GM18909 (cell line): ENCODE results near the gene TCHP.
"Not testable (repeated sequence)": the region's sequence is repeated elsewhere in the genome, so short reads cannot be mapped to it uniquely, and the experiment has no call there.

ENCODE experiments used
- ATAC-seq: cut with Tn5 transposase; IDR thresholded peaks from one replicate; pipeline ENCODE4 v1.9.1; 2021; ENCODE audit warnings: mild to moderate bottlenecking; ENCODE audit not compliant: unreplicated experiment, poor library complexity

The TCHP gene

DNA sequence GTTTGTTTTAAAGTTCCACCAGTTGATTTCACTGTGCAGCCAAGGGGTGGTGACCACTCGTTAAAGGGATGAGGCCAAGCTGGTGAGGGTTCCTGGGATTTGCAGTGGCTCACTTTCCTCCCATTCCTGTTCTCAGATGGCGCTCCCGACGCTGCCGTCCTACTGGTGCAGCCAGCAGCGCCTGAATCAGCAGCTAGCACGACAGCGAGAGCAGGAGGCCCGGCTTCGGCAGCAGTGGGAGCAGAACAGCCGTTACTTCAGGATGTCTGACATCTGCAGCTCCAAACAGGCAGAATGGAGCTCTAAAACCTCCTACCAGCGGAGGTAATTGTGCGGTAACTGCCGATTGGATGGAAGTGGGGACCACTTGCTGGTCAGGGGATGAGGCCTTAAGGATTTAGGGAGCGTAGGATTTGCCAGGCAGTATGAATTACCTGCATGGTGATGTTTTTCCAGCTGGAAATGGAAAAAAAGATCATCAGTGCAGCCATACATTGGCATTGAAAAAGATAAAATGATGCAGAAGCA is 2.9 kb downstream of the TCHP start:
- no peak for ATAC-seq

- ATAC-seq = no peak
These were observed 5.2 kb downstream of the TCHP start for GRCh38 chr12:109905301-109905700.

DNA sequence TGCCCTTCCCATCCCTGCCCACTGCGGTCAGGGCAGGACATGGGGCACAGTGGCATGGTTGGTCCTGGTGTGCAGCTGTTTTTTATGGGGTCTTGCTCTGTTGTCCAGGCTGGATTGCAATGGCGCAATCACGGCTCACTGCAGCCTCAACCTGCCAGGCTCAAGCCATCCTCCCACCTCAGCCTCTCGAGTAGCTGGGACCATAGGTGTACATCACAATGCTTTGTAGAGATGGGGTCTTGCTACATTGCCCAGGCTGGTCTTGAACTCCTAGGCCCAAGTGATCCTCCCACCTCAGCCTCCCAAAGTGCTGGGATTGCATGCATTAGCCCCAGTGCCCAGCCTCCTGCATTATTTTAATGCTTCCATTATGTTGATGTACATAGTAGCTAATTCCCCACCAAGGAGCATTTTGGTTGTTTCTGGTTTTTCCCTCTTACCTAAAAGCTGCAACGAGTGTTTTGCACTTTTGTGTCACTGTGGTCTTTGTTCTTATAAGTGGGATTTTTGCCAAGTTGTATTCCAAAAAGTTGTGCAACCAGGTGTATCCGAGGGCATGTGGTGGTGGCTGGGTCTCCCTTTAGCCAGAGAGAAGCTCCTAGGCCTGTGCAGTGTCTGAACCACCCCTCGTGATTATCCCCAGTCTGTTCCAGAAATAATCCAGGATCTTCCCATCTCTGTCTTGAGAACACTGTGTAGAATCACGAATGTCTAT is 10.3 kb downstream of the TCHP start:
- ATAC-seq = no peak

- no peak for ATAC-seq
These were observed 10.9 kb downstream of the TCHP start for GRCh38 chr12:109910969-109911348.

GRCh38 chr12:109912855-109913321 is 12.8 kb downstream of the TCHP start:
- no peak for ATAC-seq

- no peak for ATAC-seq
These were observed 14.4 kb downstream of the TCHP start for GRCh38 chr12:109914461-109914860.

GRCh38 chr12:109915171-109916040 is 15.3 kb downstream of the TCHP start:
- ATAC-seq = no peak

DNA sequence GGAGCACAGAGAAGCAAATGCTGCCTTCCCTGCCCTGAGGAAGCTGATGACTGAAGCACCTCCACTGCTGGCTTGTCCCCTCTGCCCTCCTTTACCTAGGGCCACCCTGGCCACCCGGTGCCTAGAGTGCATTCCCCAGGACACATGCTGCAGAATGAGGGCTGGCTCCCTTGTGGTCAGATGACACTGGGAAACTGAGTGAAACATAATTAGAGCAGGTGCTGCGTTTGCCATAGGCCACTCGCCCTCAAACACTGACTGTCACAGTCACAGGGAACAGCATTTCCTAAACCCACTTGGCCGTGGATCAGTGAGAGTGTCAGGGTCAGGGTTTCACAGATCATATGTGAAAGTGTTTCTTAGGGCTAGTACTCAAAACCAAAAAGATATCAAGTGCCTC is 16.0 kb downstream of the TCHP start:
- no peak for ATAC-seq

DNA sequence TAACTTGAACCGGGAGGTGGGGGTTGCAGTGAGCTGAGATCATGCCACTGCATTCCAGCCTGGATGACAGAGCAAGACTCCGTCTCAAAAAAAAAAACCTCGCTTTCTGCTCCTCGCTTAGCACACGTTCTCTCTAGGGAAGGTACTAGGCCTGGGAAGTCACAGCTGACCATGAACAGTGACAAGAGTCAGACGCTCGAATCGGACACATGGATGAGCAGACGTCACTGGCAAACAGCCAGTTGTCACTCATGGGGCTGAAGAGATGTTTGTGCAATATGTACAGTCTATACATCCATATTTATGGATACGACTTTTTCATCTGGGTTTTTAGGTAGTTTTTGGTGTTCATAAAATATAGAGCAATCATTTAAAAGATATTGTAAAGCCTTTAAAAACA is 19.4 kb downstream of the TCHP start:
- ATAC-seq = no peak

GRCh38 chr12:109920261-109920780 is 20.2 kb downstream of the TCHP start:
- ATAC-seq = no peak

DNA sequence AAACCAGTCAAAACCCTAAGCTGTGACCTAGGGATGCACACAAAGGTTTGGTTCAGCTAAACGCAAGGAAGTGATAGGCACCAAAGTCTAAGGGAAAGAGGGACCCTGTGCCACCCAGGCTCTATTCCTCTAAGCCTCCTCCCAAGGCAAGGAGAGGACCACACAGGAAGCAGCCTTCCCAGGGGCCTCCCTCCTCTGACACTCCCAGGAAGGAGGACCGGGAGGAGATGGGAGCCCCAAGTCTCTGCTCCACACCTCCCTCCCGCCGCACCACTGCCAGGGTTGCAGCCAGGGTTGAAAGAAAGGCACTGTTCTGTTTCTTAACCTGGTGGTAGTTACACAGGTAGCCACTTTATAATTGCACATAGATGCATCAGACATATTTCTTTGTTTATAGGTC is 21.9 kb downstream of the TCHP start:
- ATAC-seq = no peak

DNA sequence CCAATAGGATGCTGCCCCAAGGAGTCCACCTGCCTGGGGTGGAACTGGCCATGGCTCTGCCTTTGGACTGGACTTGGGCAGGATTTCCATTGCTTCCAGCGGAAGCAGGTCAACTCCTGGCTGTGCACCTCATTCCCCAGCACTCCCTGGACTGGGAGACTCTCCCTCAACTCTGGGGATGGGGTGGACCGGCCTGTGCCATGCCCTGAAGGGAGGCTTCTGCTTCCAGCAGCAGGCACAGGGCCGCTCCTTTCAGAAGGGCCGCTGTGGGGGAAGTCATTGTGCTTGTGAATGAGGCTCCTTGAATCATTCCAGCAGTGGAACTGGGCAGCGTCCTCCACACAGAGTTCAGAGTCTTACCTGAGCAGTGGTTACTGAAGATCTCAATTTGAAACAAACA is 23.0 kb downstream of the TCHP start:
- ATAC-seq = no peak

DNA sequence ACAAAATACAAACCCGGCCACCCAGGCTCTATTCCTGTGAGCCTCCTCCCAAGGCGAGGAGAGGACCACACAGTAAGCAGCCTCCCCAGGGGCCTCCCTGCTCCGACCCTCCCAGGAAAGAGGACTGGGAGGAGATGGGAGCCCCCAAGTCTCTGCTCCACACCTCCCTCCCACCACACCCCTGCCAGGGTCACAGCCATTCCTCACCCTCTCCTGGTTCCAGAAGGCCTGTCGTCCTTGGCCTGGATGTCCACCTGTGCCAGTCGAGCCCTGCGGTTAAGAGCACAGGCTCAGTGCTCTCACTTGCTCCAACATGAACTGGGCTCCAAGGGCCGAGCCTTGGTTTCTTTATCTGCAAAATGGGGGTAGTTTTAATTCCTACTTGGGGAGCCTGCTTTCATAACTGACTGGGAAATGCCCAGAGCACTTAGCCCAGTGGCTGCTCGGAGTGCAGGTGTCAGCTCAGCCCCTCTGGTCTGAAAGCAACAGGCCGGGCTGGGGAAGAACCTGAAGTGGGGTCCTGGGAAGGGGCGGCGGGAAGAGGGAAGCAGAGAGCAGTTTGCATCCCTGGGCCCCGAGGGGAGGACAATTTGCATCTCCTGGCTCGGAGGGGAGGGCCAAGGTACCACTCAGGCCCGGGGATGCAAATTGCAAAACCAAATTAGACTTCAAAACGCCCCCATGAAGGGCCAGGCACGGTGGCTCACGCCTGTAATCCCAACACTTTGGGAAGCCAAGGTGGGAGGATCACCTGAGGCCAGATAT is 23.6 kb downstream of the TCHP start:
- no peak for ATAC-seq

DNA sequence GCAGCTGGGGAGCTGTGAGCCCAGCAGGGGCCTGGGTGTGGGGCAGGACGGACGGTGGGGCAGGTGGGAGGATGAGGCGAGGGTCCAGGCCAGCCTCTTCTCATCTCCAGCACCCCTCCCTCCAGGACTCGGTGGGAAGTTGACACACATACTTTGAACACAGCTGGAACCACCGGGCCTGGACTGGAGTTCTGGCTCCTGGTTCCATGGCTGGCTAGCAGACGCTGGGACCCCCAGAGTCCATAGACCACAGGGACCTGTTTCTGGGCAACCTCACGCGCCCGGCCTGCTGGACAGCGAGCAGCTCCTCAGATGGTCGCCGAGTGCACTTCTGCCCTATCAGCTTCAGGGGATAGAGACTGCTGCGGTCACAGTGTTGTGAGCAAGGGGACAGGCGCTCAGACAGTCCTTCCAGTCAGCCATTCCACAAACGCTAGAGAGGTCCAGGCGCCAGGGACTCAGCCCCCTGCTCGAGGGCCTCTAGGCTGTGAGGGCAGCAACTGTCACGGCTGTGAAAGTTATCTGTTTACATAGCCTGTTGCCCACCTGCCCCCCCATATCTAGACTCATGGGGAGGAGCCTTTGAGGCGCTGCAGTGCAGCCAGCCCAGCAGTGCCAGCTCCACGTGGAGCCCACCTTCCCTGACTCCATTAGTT is 25.2 kb downstream of the TCHP start:
- ATAC-seq = no peak

GRCh38 chr12:109926016-109926415 is 25.9 kb downstream of the TCHP start:
- no peak for ATAC-seq

DNA sequence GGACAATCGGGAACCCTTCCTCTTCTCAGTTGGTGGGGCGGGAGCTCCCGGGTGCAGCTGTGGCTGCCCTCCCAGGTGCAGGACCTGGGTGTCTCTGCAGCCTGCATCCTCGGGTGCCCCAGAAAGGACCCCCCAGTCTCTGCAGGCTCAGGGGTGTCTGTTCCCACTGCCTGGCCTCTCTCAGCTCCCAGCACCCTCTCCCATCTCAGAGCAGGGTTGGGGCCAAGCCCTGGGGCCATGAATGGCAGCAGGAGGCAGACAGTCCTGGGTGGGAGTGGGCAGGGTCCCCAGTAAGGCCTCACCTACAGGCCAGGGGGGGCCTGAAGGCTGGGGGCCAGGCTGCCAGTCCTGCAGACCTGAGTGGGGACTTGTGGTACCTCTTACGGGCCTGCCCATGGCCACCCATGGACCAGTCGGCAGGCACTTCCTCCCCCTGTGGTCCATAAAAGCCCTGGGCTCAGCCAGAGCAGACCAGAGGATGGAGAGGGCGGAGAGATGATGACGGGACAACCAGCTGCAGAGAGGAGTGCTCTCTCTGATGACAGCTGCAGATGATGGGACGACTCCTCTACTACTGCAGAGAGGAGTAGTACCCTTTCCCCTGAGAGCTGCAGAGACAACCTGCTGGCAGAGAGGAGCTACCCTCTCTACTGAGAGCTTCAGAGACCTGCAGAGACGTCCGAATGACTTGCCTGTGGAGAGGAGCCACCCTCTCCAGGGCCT is 26.6 kb downstream of the TCHP start:
- ATAC-seq = no peak

- no peak for ATAC-seq
These were observed 27.5 kb downstream of the TCHP start for GRCh38 chr12:109927622-109928021.

GRCh38 chr12:109928058-109928656 is 28.1 kb downstream of the TCHP start:
- ATAC-seq = no peak

DNA sequence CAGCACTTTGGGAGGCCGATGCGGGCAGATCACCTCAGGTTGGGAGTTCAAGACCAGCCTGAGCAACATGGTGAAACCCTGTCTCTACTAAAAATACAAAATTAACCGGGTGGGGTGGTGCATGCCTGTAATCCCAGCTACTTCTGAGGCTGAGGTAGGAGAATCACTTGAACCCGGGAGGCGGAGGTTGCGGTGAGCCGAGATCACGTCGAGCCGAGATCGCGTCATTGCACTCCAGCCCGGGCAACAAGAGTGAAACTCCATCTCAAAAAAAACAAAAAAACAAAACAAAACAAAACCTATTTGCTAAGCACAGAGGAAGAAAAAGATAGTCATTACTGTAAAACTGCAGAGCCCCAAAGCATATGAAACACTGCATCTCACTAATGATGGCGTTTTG is 29.3 kb downstream of the TCHP start:
- ATAC-seq = not testable (repeated sequence)
